KMS-11 (cell line): ENCODE measurements around the gene EIF3I.

ENCODE experiments used
- H2AFZ ChIP-seq: fragments of 200-600 bp; sonication (generic); 2 replicates; pipeline ENCODE4 v1.6.1; 2016; ENCODE audit warnings: antibody characterized with exemption, mixed run types, low read depth
- H3K27ac ChIP-seq: fragments of 200-600 bp; sonication (generic); 2 replicates; pipeline ENCODE4 v1.6.1; 2016; ENCODE audit warnings: mild to moderate bottlenecking, mixed run types
- H3K27me3 ChIP-seq: fragments of 200-600 bp; sonication (generic); 2 replicates; pipeline ENCODE4 v1.6.1; 2017; ENCODE audit warnings: mild to moderate bottlenecking, low read depth, mixed run types, moderate library complexity; ENCODE audit not compliant: insufficient read depth
- H3K36me3 ChIP-seq: fragments of 200-600 bp; sonication (generic); 2 replicates; pipeline ENCODE4 v1.6.1; 2017; ENCODE audit warnings: mild to moderate bottlenecking, mixed run types; ENCODE audit not compliant: insufficient read depth
- H3K4me1 ChIP-seq: fragments of 200-600 bp; sonication (generic); 2 replicates; pipeline ENCODE4 v1.6.1; 2016; ENCODE audit warnings: mild to moderate bottlenecking, low read depth, mixed run types; ENCODE audit not compliant: poor library complexity, severe bottlenecking
- H3K4me2 ChIP-seq: fragments of 200-600 bp; sonication (generic); 2 replicates; pipeline ENCODE4 v1.7.0; 2016; ENCODE audit warnings: mild to moderate bottlenecking, mixed run types
- H3K4me3 ChIP-seq: fragments of 200-600 bp; sonication (generic); IDR thresholded peaks from 2 replicates; pipeline ENCODE4 v1.6.1; 2017; ENCODE audit warnings: low read depth, low read length, mixed read lengths; ENCODE audit not compliant: insufficient read depth
- H3K79me2 ChIP-seq: fragments of 200-600 bp; sonication (generic); 2 replicates; pipeline ENCODE4 v1.6.1; 2016; ENCODE audit warnings: low read depth, mixed run types; ENCODE audit not compliant: insufficient read depth
- H3K9ac ChIP-seq: fragments of 200-600 bp; sonication (generic); 2 replicates; pipeline ENCODE4 v1.6.1; 2016; ENCODE audit warnings: mild to moderate bottlenecking, mixed run types
- H4K20me1 ChIP-seq: fragments of 200-600 bp; sonication (generic); 2 replicates; pipeline ENCODE4 v1.6.1; 2016; ENCODE audit warnings: mild to moderate bottlenecking, mixed run types; ENCODE audit not compliant: insufficient read depth
- CTCF ChIP-seq: fragments of 200-600 bp; sonication (generic); conservative IDR thresholded peaks from 2 replicates; pipeline ENCODE4 v1.6.1; 2017; ENCODE audit warnings: low read depth, mild to moderate bottlenecking, antibody characterized with exemption, low read length, moderate library complexity, mixed read lengths

EIF3I gene

GRCh38 chr1:32263744-32264143, 41.5 kb downstream of the EIF3I start:
- no peak for TF ChIP-seq CTCF
- no peaks in the 10 kb centered on the region for H3K27me3 ChIP-seq
- H4K20me1 ChIP-seq: no peaks in the 10 kb centered on the region
- no peak overlapping the region for H3K27ac ChIP-seq
- no peak overlapping the region for H3K4me3 ChIP-seq
- H3K9ac ChIP-seq: no peak overlapping the region
- no peak overlapping the region for H2AFZ ChIP-seq
- H3K79me2 ChIP-seq: no peaks in the 10 kb centered on the region
- no peak overlapping the region for H3K4me2 ChIP-seq
- H3K4me1 ChIP-seq: peaks cover 28% of the 10 kb centered on the region
- H3K36me3 ChIP-seq: no peaks in the 10 kb centered on the region

- no peak for TF ChIP-seq CTCF
- Histone ChIP-seq H2AFZ (peak overlapping the region; percentile 15; the same call in 1 of the 2 replicates), H3K4me1 (peaks cover 28% of the 10 kb centered on the region), H3K9ac (no peak overlapping the region), H3K27me3 (no peaks in the 10 kb centered on the region), H3K4me3 (no peak overlapping the region), H3K27ac (no peak overlapping the region), H3K4me2 (peak overlapping the region; percentile 29; the same call in 1 of the 2 replicates), H4K20me1 (no peaks in the 10 kb centered on the region), H3K79me2 (no peaks in the 10 kb centered on the region), H3K36me3 (no peaks in the 10 kb centered on the region)
Observed at GRCh38 chr1:32265846-32266245, 43.6 kb downstream of the EIF3I start.

- H3K9ac ChIP-seq: no peak overlapping the region
- H3K27me3 ChIP-seq: no peaks in the 10 kb centered on the region
- H3K4me1 ChIP-seq: peaks cover 28% of the 10 kb centered on the region
- no peak overlapping the region for H3K4me2 ChIP-seq
- H3K27ac ChIP-seq: no peak overlapping the region
- H3K36me3 ChIP-seq: no peaks in the 10 kb centered on the region
- no peaks in the 10 kb centered on the region for H4K20me1 ChIP-seq
- no peak overlapping the region for H2AFZ ChIP-seq
- no peak for TF ChIP-seq CTCF
- H3K79me2 ChIP-seq: no peaks in the 10 kb centered on the region
- no peak overlapping the region for H3K4me3 ChIP-seq
Observed at GRCh38 chr1:32266921-32267591, 44.8 kb downstream of the EIF3I start.

- Histone ChIP-seq H3K27ac (no peak overlapping the region), H3K4me3 (no peak overlapping the region), H2AFZ (no peak overlapping the region), H4K20me1 (no peaks in the 10 kb centered on the region), H3K4me2 (no peak overlapping the region), H3K4me1 (peaks cover 22% of the 10 kb centered on the region), H3K27me3 (no peaks in the 10 kb centered on the region), H3K36me3 (no peaks in the 10 kb centered on the region), H3K9ac (no peak overlapping the region), H3K79me2 (no peaks in the 10 kb centered on the region)
- no peak for TF ChIP-seq CTCF
Observed at GRCh38 chr1:32269744-32270143, 47.5 kb downstream of the EIF3I start.
